Activated CD4-positive, alpha-beta T cell treated with anti-CD3 and anti-CD28 coated beads for 1 hour (primary cell): ENCODE results near the gene TICRR.

Experiments
- DNase-seq: peaks from one replicate; pipeline ENCODE4 v3.0.0-alpha.2; 2020

TICRR gene

DNA sequence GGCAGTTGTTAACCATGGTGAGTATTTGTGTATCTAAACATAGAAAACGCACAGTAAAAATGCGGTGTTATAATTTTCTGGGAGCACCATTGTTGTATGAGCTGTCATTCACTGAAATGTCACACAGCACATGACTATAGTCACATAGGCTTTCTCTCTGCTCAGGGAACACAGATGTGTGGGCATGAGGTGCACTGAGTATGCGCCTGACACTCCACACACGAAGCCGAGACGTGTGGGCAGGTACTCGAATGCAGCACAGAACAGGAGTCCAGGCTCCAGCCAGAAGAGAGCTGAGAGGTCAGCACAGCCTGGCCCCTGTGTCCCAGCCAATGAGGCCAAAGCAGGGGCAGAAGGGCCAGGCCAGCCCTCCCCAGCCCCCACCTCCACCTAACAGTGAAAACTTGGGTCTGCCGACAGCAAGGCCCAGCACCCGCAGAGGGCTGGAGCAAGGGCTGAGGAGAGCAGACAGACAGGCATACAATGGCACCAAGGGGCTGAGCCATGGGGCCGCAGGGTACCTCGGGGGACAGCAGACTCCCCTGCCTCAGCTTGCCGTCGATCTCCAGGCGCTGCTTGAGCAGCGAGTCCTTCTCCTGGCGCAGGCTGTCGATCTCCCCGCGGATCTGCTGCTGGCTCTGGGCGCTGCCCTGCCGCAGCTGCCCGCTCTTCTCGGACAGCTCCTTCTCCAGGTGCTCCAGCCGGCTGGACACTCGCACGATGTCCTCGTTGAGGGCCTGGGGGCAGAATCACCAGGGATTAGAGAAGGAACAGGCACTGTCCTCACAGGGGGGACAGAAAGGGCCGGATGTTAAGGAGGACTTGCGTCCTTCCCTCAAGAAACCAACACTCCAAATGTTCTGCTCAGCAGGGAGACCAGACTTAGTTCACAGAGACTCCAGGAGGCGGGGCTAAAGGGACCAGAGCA is 56.0 kb downstream of the TICRR start:
- DNase-seq, result no peak

DNA sequence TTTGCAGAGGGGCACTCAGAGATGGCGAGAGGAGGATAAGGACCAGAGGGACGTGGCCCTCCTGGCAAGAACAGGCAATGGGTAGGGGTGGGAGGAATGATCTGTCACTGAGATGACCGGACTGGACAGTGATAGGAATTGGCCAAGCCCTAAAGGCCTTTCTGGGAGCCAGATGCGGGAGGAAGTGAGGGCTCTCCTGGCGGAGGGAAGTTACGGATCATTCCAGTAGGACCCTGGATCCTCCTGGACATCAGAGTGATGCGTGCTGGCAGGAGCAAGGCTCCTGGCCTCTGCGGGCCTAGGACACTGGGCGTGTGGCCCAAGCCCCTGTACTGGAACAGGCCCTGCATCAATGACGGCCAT is 56.6 kb downstream of the TICRR start:
- no peak for DNase-seq

GRCh38 chr15:89632563-89633430 is 57.5 kb downstream of the TICRR start:
- no peak for DNase-seq

DNA sequence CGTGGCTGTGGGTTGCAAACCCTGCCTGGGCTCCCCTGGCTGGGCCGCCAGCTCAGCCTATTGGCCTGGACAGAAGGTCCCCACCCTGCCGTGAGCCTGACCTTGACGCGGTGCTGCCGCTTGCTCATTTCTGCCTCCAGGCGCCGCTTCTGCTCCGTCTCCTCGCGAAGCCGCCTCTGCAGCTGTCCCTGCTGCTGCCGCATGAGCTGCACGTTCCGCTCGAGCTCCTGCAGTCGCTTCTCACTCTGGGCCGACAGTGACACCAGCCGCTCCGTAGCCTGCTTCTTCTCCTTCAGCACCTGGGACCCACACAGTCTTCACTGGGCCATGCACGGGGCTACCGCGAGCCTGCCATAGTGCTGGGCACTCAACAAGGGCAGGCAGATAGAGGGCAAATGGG is 58.3 kb downstream of the TICRR start:
- DNase-seq, result no peak

- DNase-seq, result no peak
Measured at GRCh38 chr15:89640245-89640644, 65.0 kb downstream of the TICRR start.

GRCh38 chr15:89641053-89641452 is 65.8 kb downstream of the TICRR start:
- DNase-seq, result no peak

DNA sequence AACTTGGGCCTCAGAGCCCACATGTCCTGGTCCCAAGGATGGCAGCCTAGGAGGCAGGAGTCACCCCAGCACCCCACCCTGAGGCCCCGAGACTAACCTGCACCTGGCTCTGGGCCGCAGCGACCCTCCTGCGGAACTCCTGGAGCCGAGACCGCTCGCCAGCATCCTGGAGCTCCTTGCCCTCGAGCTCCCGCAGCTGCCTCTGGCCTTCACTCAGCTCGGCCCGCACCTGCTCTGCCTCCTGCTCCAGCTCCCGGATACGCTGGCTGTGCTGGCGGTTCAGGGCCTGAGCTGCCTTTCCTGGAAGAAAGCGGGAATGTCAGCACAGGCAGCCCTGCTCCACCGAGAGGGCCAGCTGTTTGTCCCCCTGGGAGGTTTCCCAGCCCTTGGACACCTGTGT is 66.8 kb downstream of the TICRR start:
- no peak for DNase-seq

DNA sequence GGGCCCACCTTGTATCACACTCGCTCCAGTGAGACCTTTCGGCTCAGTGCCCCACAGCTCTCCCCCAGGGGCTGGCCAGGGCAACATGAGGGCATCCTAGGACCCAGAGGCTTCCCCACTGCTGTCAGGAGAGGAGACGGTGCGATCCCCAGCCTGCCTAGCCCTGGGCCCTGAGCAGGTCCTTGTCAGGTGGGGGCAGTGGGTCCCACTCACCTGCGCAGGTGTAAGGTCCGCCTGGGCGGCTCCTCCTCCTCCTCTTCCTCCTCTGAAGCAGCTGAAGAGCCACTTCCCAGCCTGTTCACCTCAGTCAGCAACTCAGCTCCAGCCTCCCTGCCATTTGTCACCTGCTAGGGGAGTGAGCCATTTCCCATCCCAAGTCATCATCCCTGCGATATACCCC is 70.4 kb downstream of the TICRR start:
- no peak for DNase-seq

- no peak for DNase-seq
Measured at GRCh38 chr15:89646416-89647141, 71.3 kb downstream of the TICRR start.

GRCh38 chr15:89647191-89647851 is 72.1 kb downstream of the TICRR start:
- DNase-seq, result peak; percentile 29

DNA sequence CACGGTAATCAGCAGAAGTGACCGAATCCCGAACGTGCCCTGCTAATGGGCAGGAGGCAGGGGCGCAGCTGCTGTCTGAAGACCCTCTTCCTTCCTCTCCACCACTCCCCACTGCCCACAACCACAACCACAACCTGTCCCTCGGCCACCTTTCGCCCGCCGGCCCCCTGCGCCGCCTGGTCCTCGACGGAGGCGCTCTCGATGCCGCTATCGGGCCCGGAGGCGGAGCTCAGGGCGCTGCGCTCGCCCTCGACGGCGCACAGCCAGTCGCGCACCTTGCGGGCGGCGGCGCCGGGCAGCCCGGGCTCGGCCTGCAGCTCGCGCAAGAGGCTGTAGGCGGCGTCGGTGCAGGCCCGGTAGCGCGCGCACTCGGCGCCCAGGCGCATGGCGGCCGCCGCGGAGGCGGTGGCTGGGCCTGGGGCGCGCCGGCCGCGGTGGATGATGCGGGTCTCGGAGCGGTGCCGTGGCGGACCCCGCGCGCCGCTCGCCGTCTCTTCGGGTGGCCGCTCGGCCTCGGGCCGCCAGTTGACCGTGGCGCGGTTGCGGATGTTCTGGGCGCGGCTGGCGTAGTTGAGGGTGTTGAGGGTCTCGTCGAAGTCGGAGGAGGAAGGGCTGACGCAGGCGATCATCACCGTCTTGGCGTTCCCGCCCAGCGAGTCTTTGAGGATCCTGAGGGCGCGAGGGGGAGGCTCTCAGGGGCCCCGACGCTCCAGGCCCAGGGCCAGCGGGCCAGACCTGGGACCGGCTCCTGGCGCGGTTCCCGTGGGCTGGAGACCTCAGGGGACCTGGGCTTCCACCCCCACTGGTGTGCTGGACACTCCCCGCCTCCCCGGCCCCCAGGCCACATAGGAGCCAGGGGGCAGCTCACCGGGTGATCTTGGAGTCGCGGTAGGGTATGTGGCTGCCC is 73.1 kb downstream of the TICRR start:
- DNase-seq, result no peak

DNA sequence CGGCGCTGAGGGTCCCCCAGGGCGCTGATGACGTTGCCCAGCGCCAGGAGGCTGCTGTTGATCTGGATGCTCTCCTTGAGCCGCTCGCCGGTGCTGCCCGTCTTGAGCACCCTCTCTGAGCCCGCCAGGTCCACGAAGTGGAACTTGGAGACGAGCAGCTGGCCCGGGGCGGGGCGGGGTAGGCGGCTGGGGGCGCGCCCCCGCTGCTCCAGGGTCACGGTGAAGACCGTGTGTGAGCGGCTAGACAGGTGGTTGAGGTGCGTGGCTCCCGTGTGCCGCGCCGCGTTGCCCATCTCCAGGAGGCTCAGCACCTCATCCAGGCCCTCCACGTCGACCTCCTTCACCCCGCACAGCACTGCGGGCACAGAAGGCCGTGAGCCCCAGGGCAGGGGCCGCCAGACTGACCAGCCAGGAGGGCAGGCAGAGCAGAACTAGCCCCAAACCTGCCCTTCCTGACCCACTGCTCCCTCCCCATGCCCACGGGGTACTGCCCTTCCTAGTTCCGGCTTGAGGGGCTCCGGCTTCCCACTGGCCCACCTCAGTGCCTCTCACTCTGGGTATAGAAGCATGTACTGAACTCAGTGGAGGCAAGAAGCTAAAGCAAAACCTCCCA is 73.8 kb downstream of the TICRR start:
- DNase-seq, result no peak

DNA sequence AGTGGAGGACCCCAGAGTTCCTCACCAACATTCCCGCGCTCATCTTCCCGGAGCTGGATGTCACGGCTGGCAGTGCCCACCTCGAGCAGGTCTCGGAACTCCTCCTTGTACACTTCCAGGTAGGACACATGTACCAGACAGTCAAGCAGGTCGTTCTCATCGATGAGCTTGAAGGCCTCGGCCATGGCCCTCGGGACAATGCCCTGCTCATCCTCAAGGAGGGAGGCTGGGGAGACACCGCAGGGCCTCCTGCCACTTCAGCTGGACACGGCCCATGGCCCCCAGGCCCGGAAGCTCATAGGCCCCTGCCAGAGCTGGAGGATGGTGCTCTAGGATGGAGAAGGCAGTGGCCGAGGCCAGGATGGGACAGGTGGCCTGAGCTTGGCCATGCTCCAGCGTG is 74.4 kb downstream of the TICRR start:
- no peak for DNase-seq

GRCh38 chr15:89652131-89652530 is 76.9 kb downstream of the TICRR start:
- DNase-seq, result no peak

- DNase-seq, result no peak
Measured at GRCh38 chr15:89652666-89653065, 77.4 kb downstream of the TICRR start.

DNA sequence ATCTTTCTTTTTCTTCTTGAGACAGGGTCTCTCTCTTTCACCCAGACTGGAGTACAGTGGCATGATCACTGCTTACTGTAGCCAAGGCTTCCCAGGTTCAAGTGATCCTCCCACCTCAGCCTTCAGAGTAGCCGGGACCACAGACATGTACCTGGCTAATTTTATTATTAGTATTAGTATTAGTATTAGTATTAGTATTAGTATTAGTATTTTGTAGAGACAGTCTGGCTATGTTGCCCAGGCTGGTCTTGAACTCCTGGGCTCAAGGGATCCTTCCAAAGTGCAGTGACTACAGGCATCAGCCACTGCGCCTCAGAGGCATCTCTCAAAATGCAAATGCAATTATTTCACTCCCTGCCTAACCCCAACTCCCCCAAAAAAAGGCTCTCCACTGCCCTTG is 78.3 kb downstream of the TICRR start:
- no peak for DNase-seq

GRCh38 chr15:89654301-89654761 is 79.1 kb downstream of the TICRR start:
- DNase-seq, result no peak

DNA sequence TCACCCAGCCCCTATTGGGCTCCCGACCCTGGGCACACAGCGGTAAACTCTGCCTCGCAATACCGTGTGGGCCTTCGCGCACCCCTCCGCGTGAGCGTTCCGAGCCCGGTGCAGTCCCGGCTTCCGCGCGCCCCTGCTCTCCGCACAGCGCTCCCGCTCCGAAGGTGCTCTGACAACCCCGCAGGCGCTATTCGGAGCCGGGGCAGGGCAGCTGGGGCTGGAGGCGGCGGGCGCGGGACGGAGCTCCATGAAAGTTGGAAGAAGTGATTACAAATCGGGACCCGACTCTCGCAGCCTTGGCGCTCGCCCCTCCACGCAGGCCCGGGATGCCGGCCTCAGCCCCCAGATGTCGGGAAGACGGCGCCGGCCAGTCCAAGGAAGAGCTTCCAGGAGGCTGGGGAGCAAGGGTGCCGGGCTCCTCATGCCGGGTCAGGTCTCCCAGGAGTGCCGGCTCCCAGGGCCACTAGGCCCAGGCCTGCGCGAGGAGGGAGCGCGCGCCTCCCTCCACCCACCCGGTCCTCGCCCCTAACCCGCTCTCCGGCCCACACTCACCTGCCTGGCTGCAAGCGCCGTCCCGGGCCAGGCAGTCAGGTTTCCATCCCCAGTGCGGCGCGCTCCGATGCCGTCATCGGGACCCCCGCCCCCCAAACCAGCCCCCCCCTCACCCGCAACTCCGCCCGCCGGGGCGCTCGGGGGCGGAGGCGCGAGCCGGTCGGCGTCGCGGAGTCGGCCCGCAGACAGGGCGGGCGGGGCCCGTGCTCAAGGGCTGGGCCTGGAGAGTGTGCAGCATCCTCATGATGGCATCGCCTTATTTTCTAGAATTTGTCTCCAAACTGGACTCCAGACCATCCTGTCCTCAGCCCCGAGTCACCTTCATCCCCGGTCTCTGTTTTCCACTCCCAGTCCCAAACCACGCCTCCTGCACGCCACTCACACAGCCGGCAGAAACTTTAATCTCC is 79.9 kb downstream of the TICRR start, which contains the start of gene KIF7:
KIF7 (minus strand) TSS at position 621 of the 959 bp plus-strand sequence. CDS start 2,537 bp downstream, outside the sequence.
- no peak for DNase-seq

GRCh38 chr15:89656116-89656815 is 81.0 kb downstream of the TICRR start:
- DNase-seq, result no peak
